Liver (tissue), 9 donors: ENCODE results near the gene RNF217. TPM values are rescaled to one million over a fixed set of nuclear protein-coding genes. Genes with fewer than 3 reads are reported as not detected.

ENCODE experiments used
- DNase-seq: peaks from one replicate; pipeline ENCODE4 v3.0.0-alpha.2; 2017; ENCODE audit warnings: low spot score
- H3K27ac ChIP-seq, 2 donors: one replicate each; pipeline ENCODE4 v1.7.0; 2013; ENCODE audit warnings: inconsistent platforms in 2 of 2, low read length in 2 of 2, control low read depth in 1 of 2, low read depth in 1 of 2, mild to moderate bottlenecking in 1 of 2
- H3K27me3 ChIP-seq, 4 donors: one replicate each; pipeline versions ENCODE4 v1.6.1 to v1.7.0; 2013; ENCODE audit warnings: low read length in 3 of 4, inconsistent platforms in 1 of 4, mild to moderate bottlenecking in 1 of 4, moderate library complexity in 1 of 4; ENCODE audit not compliant: control insufficient read depth in 4 of 4, insufficient read depth in 4 of 4
- H3K36me3 ChIP-seq, 4 donors: one replicate each; pipeline versions ENCODE4 v1.6.1 to v1.7.0; 2013; ENCODE audit warnings: low read length in 3 of 4, mild to moderate bottlenecking in 3 of 4, low read depth in 1 of 4, moderate library complexity in 1 of 4; ENCODE audit not compliant: control insufficient read depth in 4 of 4, insufficient read depth in 3 of 4
- H3K4me1 ChIP-seq, 4 donors: one replicate each; pipeline versions ENCODE4 v1.6.1 to v1.7.0; 2013; ENCODE audit warnings: low read length in 3 of 4, mild to moderate bottlenecking in 3 of 4, moderate library complexity in 1 of 4; ENCODE audit not compliant: control insufficient read depth in 4 of 4, insufficient read depth in 4 of 4
- H3K4me3 ChIP-seq, 3 donors: one replicate each; pipeline versions ENCODE4 v1.6.1 to v1.7.0; 2013; ENCODE audit warnings: low read length in 3 of 3, control low read depth in 1 of 3, low read depth in 1 of 3, mild to moderate bottlenecking in 1 of 3
- H3K9ac ChIP-seq, 2 donors: one replicate each; pipeline ENCODE4 v1.7.0; 2013; ENCODE audit warnings: low read length in 2 of 2, mild to moderate bottlenecking in 2 of 2, moderate library complexity in 2 of 2, control low read depth in 1 of 2, low read depth in 1 of 2
- H3K9me3 ChIP-seq, 4 donors: one replicate each; pipeline versions ENCODE4 v1.6.1 to v1.7.0; 2013; ENCODE audit warnings: low read length in 3 of 4; ENCODE audit not compliant: control insufficient read depth in 4 of 4
- ATF3 ChIP-seq: IDR thresholded peaks from 2 replicates; pipeline ENCODE4 v1.6.1; 2016; ENCODE audit warnings: antibody characterized with exemption
- CTCF ChIP-seq: fragments of 150-350 bp; IDR thresholded peaks from 2 replicates; pipeline ENCODE4 v1.5.1; 2017; ENCODE audit warnings: improper control_type of control experiment, low read depth, low read length; ENCODE audit not compliant: missing input control
- EGR1 ChIP-seq, 2 donors: IDR thresholded peaks; 2 replicates each; pipeline ENCODE4 v1.6.1; 2016 to 2018; ENCODE audit warnings: antibody characterized with exemption in 2 of 2, low read depth in 2 of 2
- FOXA1 ChIP-seq: IDR thresholded peaks from 2 replicates; pipeline ENCODE4 v1.6.1; 2016; ENCODE audit warnings: antibody characterized with exemption
- GABPA ChIP-seq, 2 donors: IDR thresholded peaks in 1 of 2; conservative IDR thresholded peaks in 1 of 2; 2 replicates each; pipeline ENCODE4 v1.6.1; 2016; ENCODE audit warnings: antibody characterized with exemption in 2 of 2, mild to moderate bottlenecking in 1 of 2, moderate library complexity in 1 of 2
- HNF4A ChIP-seq, 2 donors: conservative IDR thresholded peaks; 2 replicates each; pipeline ENCODE4 v1.6.1; 2016; ENCODE audit warnings: antibody characterized with exemption in 2 of 2, mild to moderate bottlenecking in 2 of 2
- HNF4G ChIP-seq: IDR thresholded peaks from 2 replicates; pipeline ENCODE4 v1.6.1; 2016; ENCODE audit warnings: antibody characterized with exemption
- JUND ChIP-seq, 2 donors: IDR thresholded peaks; 2 replicates each; pipeline ENCODE4 v1.6.1; 2016; ENCODE audit warnings: antibody characterized with exemption in 2 of 2
- MAX ChIP-seq: IDR thresholded peaks from 2 replicates; pipeline ENCODE4 v1.6.1; 2016; ENCODE audit warnings: antibody characterized with exemption
- NR2F2 ChIP-seq: IDR thresholded peaks from 2 replicates; pipeline ENCODE4 v1.6.1; 2016; ENCODE audit warnings: antibody characterized with exemption
- RAD21 ChIP-seq, 2 donors: IDR thresholded peaks; 2 replicates each; pipeline ENCODE4 v1.6.1; 2016; ENCODE audit warnings: antibody characterized with exemption in 2 of 2, mild to moderate bottlenecking in 2 of 2
- RXRA ChIP-seq, 2 donors: IDR thresholded peaks; 2 replicates each; pipeline ENCODE4 v1.6.1; 2017 to 2018; ENCODE audit warnings: antibody characterized with exemption in 2 of 2, mild to moderate bottlenecking in 1 of 2
- SP1 ChIP-seq: IDR thresholded peaks from 2 replicates; pipeline ENCODE4 v1.6.1; 2018; ENCODE audit warnings: antibody characterized with exemption, mild to moderate bottlenecking
- TAF1 ChIP-seq: conservative IDR thresholded peaks from 2 replicates; pipeline ENCODE4 v1.6.1; 2016; ENCODE audit warnings: antibody characterized with exemption, mild to moderate bottlenecking
- YY1 ChIP-seq: IDR thresholded peaks from 2 replicates; pipeline ENCODE4 v1.6.1; 2016; ENCODE audit warnings: antibody characterized with exemption, mild to moderate bottlenecking
- WGBS: extraction: QIAGEN DNeasy Blood & Tissue Kit; methylation state at CpG from one replicate; pipeline ENCODE4 v1.1.7; 2013; 5-methylcytosine and 5-hydroxymethylcytosine counted together
- polyA plus RNA-seq, 2 donors: library from polyadenylated mRNA; stranded (reverse) in 1 of 2; unstranded in 1 of 2; fragments of 200-250 nt in 1 of 2; fragments of >200 nt in 1 of 2; fragmentation: Nextera tagmentation in 1 of 2; extraction: Ambion mirVana in 1 of 2; gene quantifications; one replicate each; pipeline versions ENCODE4 v1.2.1 to v1.2.3, GENCODE V29; 2013 to 2015
- total RNA-seq, 2 donors: library from RNA; depleted of rRNA; stranded (reverse); fragments of >200 nt; gene quantifications; one replicate each; pipeline ENCODE4 v1.2.3, GENCODE V29; 2014
- TF ChIP-seq, protein P1 (sequence below): IDR thresholded peaks from 2 replicates; pipeline ENCODE4 v1.6.1; 2016; ENCODE audit warnings: antibody characterized with exemption
- TF ChIP-seq, protein P2 (sequence below): IDR thresholded peaks from 2 replicates; pipeline ENCODE4 v1.6.1; 2016; ENCODE audit warnings: antibody characterized with exemption, mild to moderate bottlenecking
- donor health status: healthy.
- donor health status: healthy.
- donor health status: healthy.
- donor health status: healthy.
- donor health status: healthy.

Gene RNF217
- total and polyA plus RNA-seq, 4 donors, result 2.3 to 18.3 (median 4.1) TPM

GRCh38 chr6:124956018-124956417 lies 6.2 kb upstream of the RNF217 start:
- H3K27me3 ChIP-seq, result no peaks in the 10 kb centered on the region
- no peak overlapping the region for H3K27ac ChIP-seq
- TF ChIP-seq YY1, result no peak
- TF ChIP-seq SP1, result no peak
- no peak for TF ChIP-seq NR2F2
- no peak for TF ChIP-seq ATF3
- TF ChIP-seq MAX, result no peak
- no peak for TF ChIP-seq FOXA1
- no peak for TF ChIP-seq HNF4A (conservative IDR thresholded peaks at IDR 0.05)
- no peak for TF ChIP-seq RXRA (IDR thresholded peaks at IDR 0.05)
- TF ChIP-seq, protein P1, sequence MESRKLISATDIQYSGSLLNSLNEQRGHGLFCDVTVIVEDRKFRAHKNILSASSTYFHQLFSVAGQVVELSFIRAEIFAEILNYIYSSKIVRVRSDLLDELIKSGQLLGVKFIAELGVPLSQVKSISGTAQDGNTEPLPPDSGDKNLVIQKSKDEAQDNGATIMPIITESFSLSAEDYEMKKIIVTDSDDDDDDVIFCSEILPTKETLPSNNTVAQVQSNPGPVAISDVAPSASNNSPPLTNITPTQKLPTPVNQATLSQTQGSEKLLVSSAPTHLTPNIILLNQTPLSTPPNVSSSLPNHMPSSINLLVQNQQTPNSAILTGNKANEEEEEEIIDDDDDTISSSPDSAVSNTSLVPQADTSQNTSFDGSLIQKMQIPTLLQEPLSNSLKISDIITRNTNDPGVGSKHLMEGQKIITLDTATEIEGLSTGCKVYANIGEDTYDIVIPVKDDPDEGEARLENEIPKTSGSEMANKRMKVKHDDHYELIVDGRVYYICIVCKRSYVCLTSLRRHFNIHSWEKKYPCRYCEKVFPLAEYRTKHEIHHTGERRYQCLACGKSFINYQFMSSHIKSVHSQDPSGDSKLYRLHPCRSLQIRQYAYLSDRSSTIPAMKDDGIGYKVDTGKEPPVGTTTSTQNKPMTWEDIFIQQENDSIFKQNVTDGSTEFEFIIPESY, result no peak
- no peak for TF ChIP-seq JUND (IDR thresholded peaks at IDR 0.05)
- TF ChIP-seq TAF1, result no peak
- TF ChIP-seq CTCF, result no peak
- TF ChIP-seq HNF4G, result no peak
- no peak for TF ChIP-seq RAD21 (IDR thresholded peaks at IDR 0.05)
- 95% methylated on average over 6 of the region's 6 CpGs for WGBS
- H3K9ac ChIP-seq, result no peak overlapping the region
- no peaks in the 10 kb centered on the region for H3K9me3 ChIP-seq
- no peaks in the 10 kb centered on the region for H3K36me3 ChIP-seq
- H3K4me3 ChIP-seq, result no peak overlapping the region
- H3K4me1 ChIP-seq, result no peaks in the 10 kb centered on the region
- DNase-seq, result no peak

DNA sequence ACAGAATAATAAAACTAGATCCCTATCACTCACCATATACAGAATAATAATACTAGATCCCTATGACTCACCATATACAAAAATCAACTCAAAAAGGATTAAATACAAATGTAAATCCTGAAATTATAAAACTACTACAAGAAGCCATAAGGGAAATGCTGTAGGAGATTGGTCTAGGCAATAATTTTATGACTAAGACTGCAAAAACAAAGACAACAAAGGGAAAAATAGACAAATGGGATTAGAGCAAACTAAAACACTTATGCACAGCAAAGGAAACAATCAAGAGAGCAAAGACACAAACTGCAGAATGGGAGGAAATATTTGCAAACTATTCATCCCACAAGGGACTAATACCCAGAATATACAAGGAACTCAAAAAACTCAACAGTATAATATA lies 4.1 kb upstream of the RNF217 start:
- Histone ChIP-seq H3K27me3 (no peaks in the 10 kb centered on the region), H3K4me1 (peaks cover 0 to 8% (median 2%) of the 10 kb centered on the region in 4 donors), H3K9ac (no peak overlapping the region), H3K36me3 (no peaks in the 10 kb centered on the region), H3K27ac (no peak overlapping the region), H3K4me3 (no peak overlapping the region), H3K9me3 (no peaks in the 10 kb centered on the region)
- no peak for DNase-seq
- TF ChIP-seq YY1, result no peak
- no peak for TF ChIP-seq FOXA1
- TF ChIP-seq SP1, result no peak
- no peak for TF ChIP-seq RXRA (IDR thresholded peaks at IDR 0.05)
- TF ChIP-seq CTCF, result no peak
- TF ChIP-seq, protein P2, sequence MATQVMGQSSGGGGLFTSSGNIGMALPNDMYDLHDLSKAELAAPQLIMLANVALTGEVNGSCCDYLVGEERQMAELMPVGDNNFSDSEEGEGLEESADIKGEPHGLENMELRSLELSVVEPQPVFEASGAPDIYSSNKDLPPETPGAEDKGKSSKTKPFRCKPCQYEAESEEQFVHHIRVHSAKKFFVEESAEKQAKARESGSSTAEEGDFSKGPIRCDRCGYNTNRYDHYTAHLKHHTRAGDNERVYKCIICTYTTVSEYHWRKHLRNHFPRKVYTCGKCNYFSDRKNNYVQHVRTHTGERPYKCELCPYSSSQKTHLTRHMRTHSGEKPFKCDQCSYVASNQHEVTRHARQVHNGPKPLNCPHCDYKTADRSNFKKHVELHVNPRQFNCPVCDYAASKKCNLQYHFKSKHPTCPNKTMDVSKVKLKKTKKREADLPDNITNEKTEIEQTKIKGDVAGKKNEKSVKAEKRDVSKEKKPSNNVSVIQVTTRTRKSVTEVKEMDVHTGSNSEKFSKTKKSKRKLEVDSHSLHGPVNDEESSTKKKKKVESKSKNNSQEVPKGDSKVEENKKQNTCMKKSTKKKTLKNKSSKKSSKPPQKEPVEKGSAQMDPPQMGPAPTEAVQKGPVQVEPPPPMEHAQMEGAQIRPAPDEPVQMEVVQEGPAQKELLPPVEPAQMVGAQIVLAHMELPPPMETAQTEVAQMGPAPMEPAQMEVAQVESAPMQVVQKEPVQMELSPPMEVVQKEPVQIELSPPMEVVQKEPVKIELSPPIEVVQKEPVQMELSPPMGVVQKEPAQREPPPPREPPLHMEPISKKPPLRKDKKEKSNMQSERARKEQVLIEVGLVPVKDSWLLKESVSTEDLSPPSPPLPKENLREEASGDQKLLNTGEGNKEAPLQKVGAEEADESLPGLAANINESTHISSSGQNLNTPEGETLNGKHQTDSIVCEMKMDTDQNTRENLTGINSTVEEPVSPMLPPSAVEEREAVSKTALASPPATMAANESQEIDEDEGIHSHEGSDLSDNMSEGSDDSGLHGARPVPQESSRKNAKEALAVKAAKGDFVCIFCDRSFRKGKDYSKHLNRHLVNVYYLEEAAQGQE, result no peak
- TF ChIP-seq JUND (IDR thresholded peaks at IDR 0.05), result no peak
- TF ChIP-seq ATF3, result no peak
- TF ChIP-seq MAX, result no peak
- TF ChIP-seq GABPA (IDR thresholded peaks at IDR 0.05 in 1 of 2, conservative IDR thresholded peaks at IDR 0.05 in 1 of 2), result no peak
- no peak for TF ChIP-seq EGR1 (IDR thresholded peaks at IDR 0.05; ENCODE audit: low read depth in 2 of 2)
- no peak for TF ChIP-seq HNF4G
- TF ChIP-seq, protein P1, result no peak
- TF ChIP-seq RAD21 (IDR thresholded peaks at IDR 0.05), result no peak
- no peak for TF ChIP-seq HNF4A (conservative IDR thresholded peaks at IDR 0.05)
